ENCODE results near the gene SSBP2.

DNA sequence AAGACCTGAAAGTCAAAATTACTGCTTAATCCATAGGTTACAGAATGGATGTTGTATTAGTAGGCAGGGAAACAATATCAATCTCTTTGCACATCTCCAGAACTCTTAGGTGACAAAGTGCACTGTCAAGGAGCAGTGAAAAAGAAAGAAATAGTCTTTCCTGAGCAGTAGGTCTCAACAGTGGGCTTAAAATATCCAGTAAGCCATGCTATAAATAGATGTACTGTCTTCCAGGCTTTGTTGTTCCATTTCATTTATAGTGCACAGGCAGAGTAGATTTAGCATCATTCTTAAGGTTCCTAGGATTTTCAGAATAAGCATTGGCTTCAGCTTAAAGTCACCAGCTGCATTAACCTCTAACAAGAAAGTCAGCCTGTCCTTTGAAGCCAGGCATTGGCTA is 50.7 kb downstream of the SSBP2 start:
- TF ChIP-seq, protein P1, sequence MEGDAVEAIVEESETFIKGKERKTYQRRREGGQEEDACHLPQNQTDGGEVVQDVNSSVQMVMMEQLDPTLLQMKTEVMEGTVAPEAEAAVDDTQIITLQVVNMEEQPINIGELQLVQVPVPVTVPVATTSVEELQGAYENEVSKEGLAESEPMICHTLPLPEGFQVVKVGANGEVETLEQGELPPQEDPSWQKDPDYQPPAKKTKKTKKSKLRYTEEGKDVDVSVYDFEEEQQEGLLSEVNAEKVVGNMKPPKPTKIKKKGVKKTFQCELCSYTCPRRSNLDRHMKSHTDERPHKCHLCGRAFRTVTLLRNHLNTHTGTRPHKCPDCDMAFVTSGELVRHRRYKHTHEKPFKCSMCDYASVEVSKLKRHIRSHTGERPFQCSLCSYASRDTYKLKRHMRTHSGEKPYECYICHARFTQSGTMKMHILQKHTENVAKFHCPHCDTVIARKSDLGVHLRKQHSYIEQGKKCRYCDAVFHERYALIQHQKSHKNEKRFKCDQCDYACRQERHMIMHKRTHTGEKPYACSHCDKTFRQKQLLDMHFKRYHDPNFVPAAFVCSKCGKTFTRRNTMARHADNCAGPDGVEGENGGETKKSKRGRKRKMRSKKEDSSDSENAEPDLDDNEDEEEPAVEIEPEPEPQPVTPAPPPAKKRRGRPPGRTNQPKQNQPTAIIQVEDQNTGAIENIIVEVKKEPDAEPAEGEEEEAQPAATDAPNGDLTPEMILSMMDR (IDR thresholded peaks at IDR 0.05): no peak
- no peak for TF ChIP-seq POLR2A (IDR thresholded peaks at IDR 0.05)

Measured in Peyer's patch (tissue), 4 donors.